MM.1S (cell line): ENCODE data around the gene DCHS1.

Source experiments
- EZH2 ChIP-seq: fragments of 300-600 bp; sonication (generic); optimal IDR thresholded peaks from 2 replicates; pipeline ENCODE3; 2017; ENCODE audit warnings: low read depth, mild to moderate bottlenecking, antibody characterized with exemption, low read length, mixed read lengths
- EZH2phosphoT487 ChIP-seq: fragments of 300-600 bp; sonication (generic); IDR thresholded peaks from 2 replicates; pipeline ENCODE4 v1.6.1; 2018; ENCODE audit warnings: antibody characterized with exemption, low read length
- TF ChIP-seq, protein P1 (sequence below): fragments of 300-600 bp; sonication (generic); IDR thresholded peaks from 2 replicates; pipeline ENCODE4 v1.5.1; 2016; ENCODE audit warnings: antibody characterized with exemption, low read length, mixed read lengths

GRCh38 chr11:6578134-6578533, 77.5 kb downstream of the DCHS1 start:
- TF ChIP-seq, protein P1, sequence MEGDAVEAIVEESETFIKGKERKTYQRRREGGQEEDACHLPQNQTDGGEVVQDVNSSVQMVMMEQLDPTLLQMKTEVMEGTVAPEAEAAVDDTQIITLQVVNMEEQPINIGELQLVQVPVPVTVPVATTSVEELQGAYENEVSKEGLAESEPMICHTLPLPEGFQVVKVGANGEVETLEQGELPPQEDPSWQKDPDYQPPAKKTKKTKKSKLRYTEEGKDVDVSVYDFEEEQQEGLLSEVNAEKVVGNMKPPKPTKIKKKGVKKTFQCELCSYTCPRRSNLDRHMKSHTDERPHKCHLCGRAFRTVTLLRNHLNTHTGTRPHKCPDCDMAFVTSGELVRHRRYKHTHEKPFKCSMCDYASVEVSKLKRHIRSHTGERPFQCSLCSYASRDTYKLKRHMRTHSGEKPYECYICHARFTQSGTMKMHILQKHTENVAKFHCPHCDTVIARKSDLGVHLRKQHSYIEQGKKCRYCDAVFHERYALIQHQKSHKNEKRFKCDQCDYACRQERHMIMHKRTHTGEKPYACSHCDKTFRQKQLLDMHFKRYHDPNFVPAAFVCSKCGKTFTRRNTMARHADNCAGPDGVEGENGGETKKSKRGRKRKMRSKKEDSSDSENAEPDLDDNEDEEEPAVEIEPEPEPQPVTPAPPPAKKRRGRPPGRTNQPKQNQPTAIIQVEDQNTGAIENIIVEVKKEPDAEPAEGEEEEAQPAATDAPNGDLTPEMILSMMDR = no peak
- TF ChIP-seq EZH2 = no peak
- no peak for TF ChIP-seq EZH2phosphoT487
